ENCODE results near the gene GRK5. TPM values are rescaled to one million over a fixed set of nuclear protein-coding genes. Genes with fewer than 3 reads are reported as not detected.
"Not testable (repeated sequence)": the region's sequence is repeated elsewhere in the genome, so short reads cannot be mapped to it uniquely, and the experiment has no call there.

GRK5 gene
- total RNA-seq, 2 experiments from 2014 or later: 11.4 to 13.3 TPM

GRCh38 chr10:119257899-119258419 is 50.6 kb downstream of the GRK5 start:
- POLR2A ChIA-PET: no interaction called here
- CTCF ChIA-PET: no interaction called here

DNA sequence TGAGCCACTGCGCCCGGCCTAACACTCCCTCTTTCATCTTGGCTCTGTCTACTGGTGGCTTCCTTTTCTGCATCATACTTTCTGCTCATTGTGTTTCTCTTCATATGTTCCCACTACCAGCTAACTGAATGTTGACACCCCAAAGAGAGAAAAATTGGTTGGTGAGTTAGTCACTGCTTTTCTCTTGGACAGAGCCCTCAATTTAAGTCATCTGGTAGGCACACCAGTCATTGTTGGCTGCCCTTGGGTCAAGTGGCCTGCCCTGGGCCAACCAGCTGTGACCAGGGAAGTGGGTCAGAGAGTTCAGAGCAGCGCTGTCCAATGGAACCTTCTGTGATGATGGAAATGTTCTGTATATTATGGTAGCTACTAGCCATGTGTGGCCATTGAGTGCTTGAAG is 52.0 kb downstream of the GRK5 start:
- ChIA-PET POLR2A (no interaction called here), CTCF (no interaction called here)

DNA sequence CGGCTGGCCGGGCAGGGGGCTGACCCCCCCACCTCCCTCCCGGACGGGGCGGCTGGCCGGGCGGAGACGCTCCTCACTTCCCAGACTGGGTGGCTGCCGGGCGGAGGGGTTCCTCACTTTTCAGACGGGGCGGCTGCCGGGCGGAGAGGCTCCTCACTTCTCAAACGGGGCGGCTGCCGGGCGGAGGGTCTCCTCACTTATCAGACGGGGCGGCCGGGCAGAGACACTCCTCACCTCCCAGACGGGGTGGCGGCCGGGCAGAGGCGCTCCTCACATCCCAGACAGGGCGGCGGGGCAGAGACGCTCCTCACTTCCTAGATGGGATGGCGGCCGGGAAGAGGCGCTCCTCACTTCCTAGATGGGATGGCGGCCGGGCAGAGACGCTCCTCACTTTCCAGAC is 53.6 kb downstream of the GRK5 start:
- POLR2A ChIA-PET, CTCF ChIA-PET: not testable (repeated sequence)

DNA sequence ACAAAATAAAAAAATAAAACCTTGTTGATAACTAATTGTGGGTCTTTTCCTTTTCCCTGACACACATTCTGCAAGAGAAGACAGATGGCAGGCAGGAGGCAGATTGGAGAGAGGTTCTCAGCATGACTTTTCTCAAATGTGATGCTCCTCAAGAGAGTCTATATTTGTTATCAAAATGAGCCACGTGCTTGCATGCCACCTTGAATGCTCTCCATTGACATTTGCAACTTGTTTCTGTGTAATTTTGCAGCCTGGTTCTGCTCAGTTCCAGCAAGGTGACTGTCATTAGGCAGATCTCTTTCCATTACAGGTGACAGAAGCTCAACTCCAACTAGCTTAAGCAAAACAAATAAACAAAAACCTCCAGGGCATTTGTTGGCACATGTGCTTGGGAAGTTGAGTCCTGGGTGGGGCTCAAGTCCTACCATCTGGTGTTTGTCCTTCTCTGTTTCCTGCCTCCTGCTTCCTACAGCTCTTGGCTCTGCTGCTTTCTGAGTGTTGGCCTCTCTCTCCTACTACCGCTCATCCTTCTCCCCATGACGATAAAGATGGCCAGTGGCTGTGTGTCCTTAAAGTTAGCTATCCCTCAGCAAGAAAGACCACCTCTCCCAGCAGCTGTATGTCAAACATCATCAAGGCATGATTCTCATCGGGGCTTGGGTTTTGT is 56.7 kb downstream of the GRK5 start:
- ChIA-PET POLR2A (no interaction called here), CTCF (no interaction called here)

DNA sequence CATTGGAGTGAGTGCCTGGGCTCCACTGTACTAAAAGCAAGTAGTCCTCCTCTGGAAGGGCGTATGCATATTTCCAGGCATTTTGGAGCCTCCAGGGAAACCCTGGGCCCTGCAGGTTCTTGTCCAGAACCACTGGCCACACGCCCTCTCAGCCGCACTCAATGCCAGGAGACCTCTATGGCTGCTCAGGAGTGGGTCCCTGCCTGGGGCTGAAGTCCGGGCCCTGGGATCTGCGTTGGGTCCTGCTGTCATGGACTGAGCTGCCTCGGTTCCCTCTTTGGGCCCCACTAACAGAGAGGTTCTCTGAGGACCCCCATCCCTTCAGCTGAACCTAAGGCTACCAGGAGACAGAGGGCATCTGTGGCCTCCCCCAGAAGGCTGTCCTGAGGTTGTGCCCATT is 58.3 kb downstream of the GRK5 start:
- ChIA-PET CTCF (interaction anchor here (1.3 kb wide), 1 partner anchor 40 kb away, joined by 3 read pairs; no protein-coding TSS in a partner anchor), POLR2A (no interaction called here)

DNA sequence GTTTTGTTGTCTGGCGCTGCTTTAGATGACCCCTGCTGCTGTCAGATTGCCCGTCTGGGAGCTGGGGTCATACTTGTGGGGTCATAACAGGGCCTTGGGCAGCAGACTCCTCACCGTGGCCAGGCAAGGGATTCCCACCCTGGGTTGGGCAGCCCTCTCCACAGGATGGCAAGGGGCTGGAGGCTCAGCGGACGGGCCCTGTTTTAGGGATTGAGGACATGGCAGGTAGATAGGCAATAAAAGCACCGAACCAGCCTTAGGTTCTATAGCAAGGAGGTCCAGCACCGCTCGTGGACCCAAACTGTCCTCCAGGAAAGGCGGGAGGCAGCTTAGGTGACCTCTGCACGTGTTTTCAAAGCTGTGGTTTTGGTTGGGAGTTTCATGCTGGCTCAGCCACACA is 60.0 kb downstream of the GRK5 start:
- CTCF ChIA-PET: interaction anchor here (0.6 kb wide), 1 partner anchor 363 kb away, joined by 3 read pairs; no protein-coding TSS in a partner anchor
- POLR2A ChIA-PET: no interaction called here

GRCh38 chr10:119268428-119268827 is 61.1 kb downstream of the GRK5 start:
- ChIA-PET CTCF (interaction anchor here (1.7 kb wide), 1 partner anchor 62 kb away, joined by 5 read pairs; no protein-coding TSS in a partner anchor), POLR2A (interaction anchor here (1.3 to 3.3 kb wide), 2 partner anchors 34 to 38 kb away, joined by 5 to 12 read pairs; no protein-coding TSS in a partner anchor)

GRCh38 chr10:119268871-119269506 is 61.6 kb downstream of the GRK5 start:
- POLR2A ChIA-PET: interaction anchor here (1.3 to 3.3 kb wide), 2 partner anchors 33 to 37 kb away, joined by 5 to 12 read pairs; no protein-coding TSS in a partner anchor
- CTCF ChIA-PET: interaction anchor here (1.7 to 2.3 kb wide), 2 partner anchors 38 to 62 kb away, joined by 5 to 8 read pairs; no protein-coding TSS in a partner anchor

- CTCF ChIA-PET: interaction anchor here (1.7 to 2.3 kb wide), 2 partner anchors 37 to 63 kb away, joined by 5 to 8 read pairs; no protein-coding TSS in a partner anchor
- POLR2A ChIA-PET: interaction anchor here (0.5 to 3.3 kb wide), 2 partner anchors 32 to 118 kb away, joined by 4 to 12 read pairs; no protein-coding TSS in a partner anchor
Observed at GRCh38 chr10:119269737-119270136, 62.4 kb downstream of the GRK5 start.

- CTCF ChIA-PET: interaction anchor here (0.8 to 2.3 kb wide), 8 partner anchors 9 to 65 kb away, joined by 3 to 8 read pairs (median 5); partner anchors contain the start of gene GRK5
- POLR2A ChIA-PET: interaction anchor here (0.8 to 3.3 kb wide), 4 partner anchors 15 to 64 kb away, joined by 3 to 12 read pairs (median 6); partner anchors contain the start of gene GRK5
Observed at GRCh38 chr10:119270762-119271366, 63.5 kb downstream of the GRK5 start.

- ChIA-PET CTCF (interaction anchor here (0.5 to 1.4 kb wide), 4 partner anchors 17 to 213 kb away, joined by 3 to 4 read pairs (median 4); no protein-coding TSS in a partner anchor), POLR2A (interaction anchor here (0.6 to 0.7 kb wide), 2 partner anchors 85 to 324 kb away, joined by 5 to 10 read pairs; no protein-coding TSS in a partner anchor)
Observed at GRCh38 chr10:119272338-119272734, 65.0 kb downstream of the GRK5 start.

- POLR2A ChIA-PET: interaction anchor here (0.7 kb wide), 1 partner anchor 323 kb away, joined by 10 read pairs; no protein-coding TSS in a partner anchor
- CTCF ChIA-PET: interaction anchor here (0.5 to 1.0 kb wide), 3 partner anchors 23 to 212 kb away, joined by 3 to 4 read pairs (median 3); no protein-coding TSS in a partner anchor
Observed at GRCh38 chr10:119272736-119273135, 65.4 kb downstream of the GRK5 start.

- ChIA-PET POLR2A (no interaction called here), CTCF (interaction anchor here (1.0 kb wide), 1 partner anchor 61 kb away, joined by 3 read pairs; no protein-coding TSS in a partner anchor)
Observed at GRCh38 chr10:119273413-119273812, 66.0 kb downstream of the GRK5 start.

- POLR2A ChIA-PET: no interaction called here
- CTCF ChIA-PET: interaction anchor here (1.4 kb wide), 1 partner anchor 11 kb away, joined by 4 read pairs; no protein-coding TSS in a partner anchor
Observed at GRCh38 chr10:119274519-119275045, 67.2 kb downstream of the GRK5 start.

- ChIA-PET CTCF (interaction anchor here (1.4 kb wide), 1 partner anchor 11 kb away, joined by 4 read pairs; no protein-coding TSS in a partner anchor), POLR2A (no interaction called here)
Observed at GRCh38 chr10:119275085-119275484, 67.7 kb downstream of the GRK5 start.

DNA sequence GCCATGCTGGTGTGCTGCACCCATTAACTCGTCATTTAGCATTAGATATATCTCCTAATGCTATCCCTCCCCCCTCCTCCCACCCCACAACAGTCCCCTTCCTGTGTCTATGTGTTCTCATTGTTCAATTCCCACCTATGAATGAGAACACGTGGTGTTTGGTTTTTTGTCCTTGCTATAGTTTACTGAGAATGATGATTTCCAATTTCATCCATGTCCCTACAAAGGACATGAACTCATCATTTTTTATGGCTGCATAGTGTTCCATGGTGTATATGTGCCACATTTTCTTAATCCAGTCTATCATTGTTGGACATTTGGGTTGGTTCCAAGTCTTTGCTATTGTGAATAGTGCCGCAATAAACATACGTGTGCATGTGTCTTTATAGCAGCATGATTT is 68.8 kb downstream of the GRK5 start:
- CTCF ChIA-PET, POLR2A ChIA-PET: not testable (repeated sequence)

- POLR2A ChIA-PET: no interaction called here
- CTCF ChIA-PET: no interaction called here
Observed at GRCh38 chr10:119278126-119278709, 70.8 kb downstream of the GRK5 start.

DNA sequence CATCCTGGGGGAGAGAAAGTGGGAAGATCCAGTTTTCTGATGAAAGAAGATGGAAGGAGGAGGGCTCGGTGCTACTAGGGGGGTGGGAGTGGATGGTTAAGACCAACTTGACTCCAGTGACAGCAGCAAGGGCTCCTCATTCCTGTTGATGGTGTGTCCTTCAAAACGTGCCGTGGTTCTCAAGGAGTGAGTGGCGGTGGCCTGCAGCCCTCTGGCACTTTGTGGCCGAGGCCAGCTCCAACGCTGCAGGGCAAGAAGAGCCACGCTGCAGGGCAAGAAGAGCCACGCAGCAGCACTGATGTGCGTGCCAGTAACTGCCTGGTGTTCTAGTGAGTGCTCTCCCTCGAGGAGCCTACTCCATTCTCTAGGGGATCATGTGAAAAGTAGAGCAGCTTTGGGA is 72.1 kb downstream of the GRK5 start:
- ChIA-PET CTCF (interaction anchor here (1.3 kb wide), 1 partner anchor 9 kb away, joined by 8 read pairs; no protein-coding TSS in a partner anchor), POLR2A (no interaction called here)

- POLR2A ChIA-PET: no interaction called here
- CTCF ChIA-PET: no interaction called here
Observed at GRCh38 chr10:119281581-119282071, 74.3 kb downstream of the GRK5 start.

Measured in activated CD8-positive, alpha-beta memory T cell treated with anti-CD3 and anti-CD28 coated beads for 36 hours (primary cell).